VCaP (cell line): Measurements from ENCODE around the gene CSHL1.

ENCODE experiments used
- H3K27ac ChIP-seq: fragments of 450-650 bp; 2 replicates; pipeline ENCODE4 v1.5.1; 2017
- TF ChIP-seq, protein P1 (sequence below): fragments of 450-650 bp; conservative IDR thresholded peaks from 2 replicates; pipeline ENCODE4 v1.5.1; 2017; ENCODE audit warnings: mild to moderate bottlenecking, moderate library complexity

The CSHL1 gene

GRCh38 chr17:63944736-63945499, 33.9 kb upstream of the CSHL1 start:
- TF ChIP-seq, protein P1, sequence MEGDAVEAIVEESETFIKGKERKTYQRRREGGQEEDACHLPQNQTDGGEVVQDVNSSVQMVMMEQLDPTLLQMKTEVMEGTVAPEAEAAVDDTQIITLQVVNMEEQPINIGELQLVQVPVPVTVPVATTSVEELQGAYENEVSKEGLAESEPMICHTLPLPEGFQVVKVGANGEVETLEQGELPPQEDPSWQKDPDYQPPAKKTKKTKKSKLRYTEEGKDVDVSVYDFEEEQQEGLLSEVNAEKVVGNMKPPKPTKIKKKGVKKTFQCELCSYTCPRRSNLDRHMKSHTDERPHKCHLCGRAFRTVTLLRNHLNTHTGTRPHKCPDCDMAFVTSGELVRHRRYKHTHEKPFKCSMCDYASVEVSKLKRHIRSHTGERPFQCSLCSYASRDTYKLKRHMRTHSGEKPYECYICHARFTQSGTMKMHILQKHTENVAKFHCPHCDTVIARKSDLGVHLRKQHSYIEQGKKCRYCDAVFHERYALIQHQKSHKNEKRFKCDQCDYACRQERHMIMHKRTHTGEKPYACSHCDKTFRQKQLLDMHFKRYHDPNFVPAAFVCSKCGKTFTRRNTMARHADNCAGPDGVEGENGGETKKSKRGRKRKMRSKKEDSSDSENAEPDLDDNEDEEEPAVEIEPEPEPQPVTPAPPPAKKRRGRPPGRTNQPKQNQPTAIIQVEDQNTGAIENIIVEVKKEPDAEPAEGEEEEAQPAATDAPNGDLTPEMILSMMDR: no peak
- no peak overlapping the region for H3K27ac ChIP-seq

DNA sequence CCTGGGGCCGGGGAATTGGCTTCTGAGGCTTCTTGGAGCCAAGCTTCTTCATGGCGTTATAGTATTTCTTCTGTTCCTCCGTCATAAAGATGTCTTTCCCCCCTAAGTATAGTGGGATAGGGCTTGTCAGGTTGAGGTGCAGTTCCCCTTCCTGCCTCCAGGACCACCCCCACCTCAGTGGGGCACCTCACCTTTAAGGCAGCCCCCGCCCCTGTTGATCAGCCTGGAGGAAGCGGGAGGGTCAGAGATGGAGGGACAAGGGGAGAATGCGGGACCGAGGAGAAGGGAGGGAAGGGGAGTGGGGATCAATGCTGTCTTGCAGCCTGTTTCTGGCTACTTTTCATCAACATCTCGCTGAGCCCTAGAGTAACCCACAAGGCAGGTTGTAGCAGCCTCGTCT, 32.7 kb upstream of the CSHL1 start:
- no peak overlapping the region for H3K27ac ChIP-seq
- TF ChIP-seq, protein P1: no peak

DNA sequence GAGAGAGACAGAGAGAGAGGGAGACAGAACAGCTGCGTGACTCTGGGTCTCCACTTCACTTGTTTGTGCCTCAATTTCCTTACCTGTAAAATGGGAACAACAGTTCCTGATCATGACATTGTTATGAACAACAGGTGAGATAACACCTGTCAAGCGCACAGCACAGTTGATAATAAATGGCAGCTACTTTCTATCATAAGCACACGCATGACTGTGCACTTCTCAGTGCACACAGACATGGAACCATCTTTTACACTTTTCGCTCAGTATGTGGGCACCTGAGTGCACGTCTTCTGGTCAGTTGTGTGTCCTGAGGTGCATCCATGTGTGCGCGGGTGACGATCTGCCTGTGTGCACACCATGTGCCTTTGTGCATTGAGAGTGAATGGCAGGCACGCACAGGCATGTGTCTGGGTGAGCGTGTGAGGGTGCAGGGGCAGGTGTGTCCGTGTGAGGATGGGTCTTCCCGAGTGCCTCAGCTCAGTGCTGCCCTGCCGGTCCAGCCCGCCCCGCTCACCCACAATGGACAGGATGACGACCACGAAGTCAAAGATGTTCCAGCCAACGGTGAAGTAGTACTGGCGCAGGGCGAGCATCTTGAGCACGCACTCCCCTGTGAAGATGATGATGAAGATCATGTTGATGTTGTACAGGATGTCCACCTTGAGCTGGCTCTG, 31.4 kb upstream of the CSHL1 start:
- no peak overlapping the region for H3K27ac ChIP-seq
- TF ChIP-seq, protein P1: no peak

DNA sequence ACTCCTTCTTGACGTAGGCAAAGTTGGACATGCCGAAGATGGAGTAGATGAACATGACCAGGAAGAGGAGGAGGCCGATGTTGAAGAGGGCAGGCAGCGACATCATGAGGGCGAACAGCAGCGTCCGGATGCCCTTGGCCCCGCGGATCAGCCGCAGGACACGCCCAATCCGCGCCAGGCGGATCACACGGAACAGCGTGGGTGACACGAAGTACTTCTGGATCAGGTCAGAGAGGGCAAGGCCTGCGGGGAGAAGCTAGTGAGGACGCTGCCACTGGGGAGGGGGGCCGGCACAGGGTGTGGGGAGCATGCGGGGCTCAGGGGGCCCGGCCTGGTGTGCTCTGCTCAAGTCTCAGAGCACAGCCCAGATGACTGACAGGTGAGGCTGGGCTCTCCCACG, 30.7 kb upstream of the CSHL1 start:
- TF ChIP-seq, protein P1: no peak
- H3K27ac ChIP-seq: no peak overlapping the region

DNA sequence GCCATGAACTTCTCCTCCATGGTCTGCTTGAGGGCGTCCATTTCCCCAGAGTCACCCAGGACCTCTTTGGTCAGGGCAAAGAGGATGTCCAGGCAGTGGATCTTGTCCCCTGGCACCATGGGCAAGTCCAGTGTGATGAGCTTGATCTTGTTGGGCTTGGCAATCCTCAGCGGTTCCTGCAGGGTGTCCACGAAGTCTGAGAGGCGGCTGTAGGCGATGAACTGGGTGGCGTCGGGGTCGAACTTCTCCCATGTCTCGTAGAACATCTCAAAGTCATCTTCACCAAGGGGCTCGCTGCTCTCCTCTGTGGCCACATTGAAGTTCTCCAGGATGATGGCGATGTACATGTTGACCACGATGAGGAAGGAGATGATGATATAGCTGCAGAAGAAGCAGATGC, 30.1 kb upstream of the CSHL1 start:
- H3K27ac ChIP-seq: no peak overlapping the region
- TF ChIP-seq, protein P1: no peak

DNA sequence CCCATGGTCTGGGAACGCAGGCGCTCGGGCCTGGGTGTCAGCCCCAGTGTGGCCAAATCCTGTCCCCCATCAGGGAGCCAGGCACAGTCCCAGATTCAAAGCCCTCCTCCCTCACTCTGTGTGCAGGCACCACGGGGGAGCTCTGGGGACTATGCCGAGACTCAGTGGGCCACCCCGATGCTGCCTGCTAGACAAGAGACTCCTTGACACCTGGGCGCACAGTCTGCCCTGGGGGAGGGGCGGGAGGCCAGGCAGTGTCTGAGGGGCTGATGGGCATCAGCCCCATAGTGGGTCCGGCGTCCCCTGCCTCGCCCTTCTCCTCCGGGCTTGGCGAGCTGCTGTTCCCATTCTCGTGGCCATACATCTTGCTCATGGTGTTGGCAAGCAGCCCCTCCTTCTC, 29.5 kb upstream of the CSHL1 start:
- TF ChIP-seq, protein P1: no peak
- no peak overlapping the region for H3K27ac ChIP-seq

- TF ChIP-seq, protein P1: no peak
- H3K27ac ChIP-seq: no peak overlapping the region
Observed at GRCh38 chr17:63939884-63940283, 28.8 kb upstream of the CSHL1 start.
